Motor neuron (in vitro differentiated cells): ENCODE data around the gene ASAP3. TPM values are rescaled to one million over a fixed set of nuclear protein-coding genes. Genes with fewer than 3 reads are reported as not detected.
A peak's percentile ranks its signal among the peaks of the same experiment; 100 is the strongest.

ENCODE experiments used
- ATAC-seq, 8 experiments: fragments of 200-7000 bp; cut with Tn5 transposase; replicated peaks in 6 of 8; 2 replicates each; pipeline ENCODE4 v1.8.0; 2021; ENCODE audit warnings: mild to moderate bottlenecking in 8 of 8, moderate library complexity in 8 of 8
- H3K27ac ChIP-seq, 2 donors: fragments of 250-450 bp; sonication (Bioruptor Pico); 2 replicates each; pipeline ENCODE4 v1.9.0; 2021; ENCODE audit warnings: antibody characterized with exemption in 2 of 2, mild to moderate bottlenecking in 2 of 2, moderate library complexity in 1 of 2
- H3K4me1 ChIP-seq, 2 donors: fragments of 250-450 bp; sonication (Bioruptor Pico); replicated peaks in 1 of 2; 2 replicates each; pipeline ENCODE4 v1.6.1; 2021; ENCODE audit warnings: antibody characterized with exemption in 2 of 2, mild to moderate bottlenecking in 2 of 2, moderate library complexity in 1 of 2
- H3K4me3 ChIP-seq, 5 donors: fragments of 250-450 bp; sonication (Bioruptor Pico); 2 replicates each; pipeline ENCODE4 v1.9.0; 2021; ENCODE audit warnings: antibody characterized with exemption in 5 of 5, mild to moderate bottlenecking in 5 of 5, moderate library complexity in 4 of 5
- WGBS, 10 experiments: fragments of 450-650 bp; shearing (Covaris generic); methylation state at CpG; one replicate each; pipeline ENCODE4 v1.0.0; 2022; 5-methylcytosine and 5-hydroxymethylcytosine counted together
- in situ Hi-C, 9 experiments: fragments of 400-800 bp; cut with MboI; loops; one replicate each; pipeline ENCODE4 v1.15.0; 2021; ENCODE audit warnings: low sequenced_read_pairs in 9 of 9, low pct_unique_long_range_greater_than_20kb in 2 of 9; ENCODE audit not compliant: unreplicated experiment in 9 of 9
- total RNA-seq, 8 experiments: library from RNA; unstranded; fragments of 300-600 nt; gene quantifications; 2 replicates each; pipeline versions ENCODE4 v1.2.3 to v1.2.4, GENCODE V29; 2022

The ASAP3 gene
- total RNA-seq, 8 experiments from 2014 or later, result 29.0 to 96.6 (median 39.1) TPM

- ATAC-seq, result no peak
- Histone ChIP-seq H3K4me1 (peaks cover 29 to 48% of the 10 kb centered on the region in 2 donors), H3K4me3 (no peak overlapping the region), H3K27ac (no peak overlapping the region)
- 63 to 100% (median 96%) methylated on average over 1 to 4 of the region's 4 CpGs; no CpG with 5 or more reads in 1 of the 10 experiments for WGBS, 10 experiments
- in situ Hi-C loops, result no loop called here
These were observed 3.6 kb downstream of the ASAP3 start for GRCh38 chr1:23480187-23481025.

DNA sequence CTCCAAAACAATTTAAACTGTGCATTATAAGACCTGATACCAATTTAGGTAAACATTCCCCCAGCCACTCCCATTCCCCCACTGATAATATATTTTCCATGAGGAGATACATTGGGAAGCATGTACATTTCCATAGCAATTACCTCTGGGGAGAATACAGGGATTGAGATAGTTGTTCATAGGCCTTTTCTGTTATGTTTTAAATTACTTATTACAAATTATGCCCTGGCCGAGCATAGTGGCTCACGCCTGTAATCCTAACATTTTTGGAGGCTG, 4.4 kb downstream of the ASAP3 start:
- Histone ChIP-seq H3K27ac (no peak overlapping the region), H3K4me3 (no peak overlapping the region), H3K4me1 (peaks cover 29 to 48% of the 10 kb centered on the region in 2 donors)
- ATAC-seq, result no peak
- 66 to 100% (median 81%) methylated on average over 1 to 2 of the region's 2 CpGs; no CpG with 5 or more reads in 5 of the 10 experiments for WGBS, 10 experiments
- in situ Hi-C loops, result no loop called here

- Histone ChIP-seq H3K4me3 (no peak overlapping the region), H3K27ac (peak overlapping the region in 1 of 2 donors; percentile 19), H3K4me1 (peaks cover 29 to 48% of the 10 kb centered on the region in 2 donors)
- in situ Hi-C loops, result no loop called here
- ATAC-seq, result peak; percentile 41 to 86 (median 80)
- WGBS, 10 experiments, result 4 to 78% (median 59%) methylated on average over 1 to 8 of the region's 9 CpGs
These were observed 4.9 kb downstream of the ASAP3 start for GRCh38 chr1:23478896-23479665.

DNA sequence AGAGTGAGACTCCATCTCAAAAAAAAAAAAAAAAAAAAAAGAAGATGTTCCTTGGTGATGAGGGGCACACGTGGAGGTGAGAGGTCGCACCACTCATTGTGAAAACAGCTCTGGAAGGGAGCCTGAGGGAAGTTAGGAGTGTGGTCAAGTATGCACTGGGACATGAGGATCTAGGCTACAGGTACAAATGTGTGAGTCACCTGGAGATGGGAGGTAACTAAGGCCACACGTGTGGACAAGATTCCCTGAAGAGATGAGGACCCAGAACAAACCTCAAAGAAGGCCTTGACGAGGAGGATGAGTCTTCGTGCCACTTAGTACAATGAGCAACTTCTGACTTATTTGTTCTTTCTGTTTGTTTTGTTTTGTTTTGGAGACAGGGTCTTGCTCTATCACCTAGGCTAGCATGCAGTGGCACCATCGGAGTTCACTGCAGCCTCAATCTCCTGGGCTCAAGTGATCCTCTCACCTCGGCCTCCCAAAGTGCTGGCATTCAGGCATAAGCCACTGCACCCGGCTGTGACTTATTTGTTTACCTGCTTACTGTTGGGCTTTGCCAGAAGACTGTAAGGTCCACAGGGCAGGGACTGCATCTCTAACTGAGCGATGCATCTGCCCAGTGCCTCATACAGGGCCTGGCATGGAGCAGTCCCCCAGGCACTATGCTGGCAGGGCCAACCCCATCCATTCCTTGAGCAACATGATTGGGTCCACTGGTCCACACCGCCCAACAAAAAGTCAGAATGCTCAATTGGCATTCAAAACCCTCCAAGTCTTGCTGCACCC, 6.4 kb downstream of the ASAP3 start:
- in situ Hi-C loops, result no loop called here
- H3K27ac ChIP-seq, result no peak overlapping the region
- ATAC-seq, result no peak
- WGBS, 10 experiments, result 20 to 100% (median 84%) methylated on average over 1 to 8 of the region's 10 CpGs
- H3K4me1 ChIP-seq, result peaks cover 28 to 43% of the 10 kb centered on the region in 2 donors
- no peak overlapping the region for H3K4me3 ChIP-seq

- in situ Hi-C loops, result no loop called here
- Histone ChIP-seq H3K4me1 (peaks cover 18 to 24% of the 10 kb centered on the region in 2 donors), H3K4me3 (no peak overlapping the region), H3K27ac (no peak overlapping the region)
- WGBS, 10 experiments, result 51 to 100% (median 90%) methylated on average over 1 to 3 of the region's 3 CpGs; no CpG with 5 or more reads in 2 of the 10 experiments
- ATAC-seq, result no peak
These were observed 8.3 kb downstream of the ASAP3 start for GRCh38 chr1:23475641-23476040.

DNA sequence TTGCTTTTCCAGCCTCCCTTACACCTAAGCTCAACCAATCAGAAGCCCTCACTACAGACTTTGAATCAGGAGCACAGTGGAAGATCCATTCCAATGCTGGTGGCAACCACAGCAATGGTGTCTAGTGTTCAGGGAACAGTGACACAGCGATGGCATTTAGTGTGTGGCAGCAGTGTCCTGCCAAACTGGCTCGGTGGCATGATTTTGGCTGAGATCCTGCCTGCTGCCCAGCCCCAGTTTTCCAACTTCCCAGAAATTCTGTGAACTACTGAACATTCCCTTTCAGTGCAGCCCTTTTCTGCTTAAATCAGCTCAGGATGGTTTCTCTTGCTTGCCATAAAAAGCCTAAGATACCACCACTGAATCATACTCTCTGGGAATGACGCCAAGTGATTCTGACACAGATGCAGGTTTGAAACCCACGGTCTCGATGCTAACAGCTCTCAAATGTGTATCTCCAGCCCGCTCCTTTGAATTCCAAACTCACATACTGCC, 8.8 kb downstream of the ASAP3 start:
- Histone ChIP-seq H3K27ac (no peak overlapping the region), H3K4me3 (no peak overlapping the region), H3K4me1 (peaks cover 16 to 19% of the 10 kb centered on the region in 2 donors)
- ATAC-seq, result peak in 1 of 8 experiments; percentile 8
- 20 to 98% (median 85%) methylated on average over 1 to 6 of the region's 6 CpGs for WGBS, 10 experiments
- in situ Hi-C loops, result no loop called here

DNA sequence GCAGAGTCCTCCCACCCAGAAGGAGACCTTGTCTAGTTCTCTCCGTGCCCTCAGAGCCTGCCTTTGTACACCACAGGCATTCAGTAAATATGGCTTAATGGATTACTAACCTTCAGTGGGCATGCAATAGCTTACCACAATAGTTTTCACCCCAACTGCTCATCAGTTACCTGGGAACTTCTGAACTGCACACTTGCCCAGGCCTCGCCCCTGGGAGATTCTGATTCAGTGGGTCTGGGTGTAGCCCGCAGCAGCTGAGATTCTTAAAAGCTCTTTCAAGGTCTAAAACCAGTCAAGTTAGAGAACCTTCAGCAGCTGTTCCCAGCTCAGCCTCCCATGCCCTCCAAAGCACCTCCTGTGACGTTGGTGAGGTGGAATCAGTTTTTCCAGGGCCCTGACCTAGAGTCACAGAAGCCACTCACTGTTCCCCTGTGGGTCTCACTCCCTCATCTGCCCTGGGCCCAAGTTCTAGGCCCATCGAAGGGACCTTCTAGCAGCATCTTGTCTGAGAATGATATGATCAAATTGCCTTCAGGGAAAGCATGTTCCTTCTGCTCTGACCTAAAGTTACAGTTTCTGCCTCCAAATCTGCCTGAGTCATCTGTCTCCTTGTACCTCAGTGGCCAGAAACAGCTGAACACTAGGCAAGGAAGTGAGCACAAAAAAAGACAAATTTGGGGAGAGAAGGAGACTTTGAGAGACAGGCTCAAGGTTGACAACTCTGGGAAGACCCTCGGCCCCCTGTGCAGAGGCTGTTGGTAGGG, 10.8 kb downstream of the ASAP3 start:
- in situ Hi-C loops, result no loop called here
- ATAC-seq, result peak in 2 of 8 experiments; percentile 11 to 20
- WGBS, 10 experiments, result 71 to 100% (median 88%) methylated on average over 1 to 5 of the region's 6 CpGs; no CpG with 5 or more reads in 3 of the 10 experiments
- H3K4me1 ChIP-seq, result no peaks in the 10 kb centered on the region
- H3K4me3 ChIP-seq, result no peak overlapping the region
- H3K27ac ChIP-seq, result no peak overlapping the region

DNA sequence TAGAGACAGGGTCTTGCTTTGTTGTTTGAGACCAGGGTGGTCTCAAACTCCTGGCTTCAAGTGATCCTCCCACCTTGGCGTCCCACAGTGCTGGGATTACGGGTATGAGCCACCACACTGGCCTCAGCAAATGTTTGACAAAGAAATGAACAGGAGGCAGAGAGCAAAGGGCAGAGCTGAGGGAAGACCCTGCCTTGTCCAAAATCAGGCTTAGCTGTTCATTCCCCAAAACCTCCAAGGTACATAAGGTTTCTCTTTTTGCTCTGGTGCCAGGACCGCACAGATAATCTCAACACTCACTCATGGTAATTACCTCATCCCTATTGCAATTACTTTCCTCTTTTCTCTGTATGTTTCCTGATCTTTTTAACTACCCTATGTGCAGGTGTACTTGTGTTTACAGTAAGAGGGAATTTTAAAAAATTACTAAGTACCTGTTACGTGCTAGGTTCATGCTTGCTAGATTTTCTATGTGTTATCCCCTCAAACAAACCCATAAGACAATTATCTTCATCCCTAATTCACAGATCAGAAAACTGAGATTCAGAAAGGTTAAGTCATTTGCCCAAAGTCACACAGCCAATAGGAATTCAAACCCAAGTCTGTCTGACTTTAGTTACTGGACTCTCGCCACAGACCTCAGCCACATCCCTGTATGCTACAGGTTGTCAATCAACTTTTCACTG, 11.5 kb downstream of the ASAP3 start:
- ATAC-seq, result no peak
- no peak overlapping the region for H3K4me3 ChIP-seq
- in situ Hi-C loops, result no loop called here
- H3K4me1 ChIP-seq, result no peaks in the 10 kb centered on the region
- 76 to 94% (median 89%) methylated on average over 3 to 5 of the region's 5 CpGs; no CpG with 5 or more reads in 2 of the 10 experiments for WGBS, 10 experiments
- no peak overlapping the region for H3K27ac ChIP-seq

GRCh38 chr1:23471473-23472075, 12.4 kb downstream of the ASAP3 start:
- in situ Hi-C loops, result no loop called here
- H3K27ac ChIP-seq, result no peak overlapping the region
- no peak overlapping the region for H3K4me3 ChIP-seq
- 38 to 100% (median 85%) methylated on average over 1 to 4 of the region's 4 CpGs; no CpG with 5 or more reads in 1 of the 10 experiments for WGBS, 10 experiments
- peaks cover 0 to 2% of the 10 kb centered on the region in 2 donors for H3K4me1 ChIP-seq
- ATAC-seq, result no peak

- peaks cover 0 to 6% of the 10 kb centered on the region in 2 donors for H3K4me1 ChIP-seq
- WGBS, 10 experiments, result 53 to 100% (median 88%) methylated on average over 3 to 11 of the region's 12 CpGs; no CpG with 5 or more reads in 5 of the 10 experiments
- H3K27ac ChIP-seq, result no peak overlapping the region
- ATAC-seq, result peak in 5 of 8 experiments; percentile 18 to 29 (median 24)
- in situ Hi-C loops, result no loop called here
- H3K4me3 ChIP-seq, result no peak overlapping the region
These were observed 13.5 kb downstream of the ASAP3 start for GRCh38 chr1:23470282-23471070.
